HepG2 (cell line): ENCODE measurements around the gene CDK2AP2. TPM values are rescaled to one million over a fixed set of nuclear protein-coding genes. Genes with fewer than 3 reads are reported as not detected.

ENCODE experiments used
- ARID4A ChIP-seq: sonication (generic); formaldehyde crosslinking; IDR thresholded peaks from 2 replicates; pipeline ENCODE4 v1.5.0; 2020; ENCODE audit warnings: mild to moderate bottlenecking, missing genetic modification reagents, borderline replicate concordance
- DRAP1 ChIP-seq: IDR thresholded peaks from 2 replicates; pipeline ENCODE4 v1.6.1; 2016; ENCODE audit warnings: missing genetic modification reagents, missing compliant biosample characterization
- HINFP ChIP-seq: sonication (generic); formaldehyde crosslinking; IDR thresholded peaks from 2 replicates; pipeline ENCODE4 v1.4.0; 2020; ENCODE audit warnings: low read depth, mild to moderate bottlenecking, missing genetic modification reagents
- MXI1 ChIP-seq: IDR thresholded peaks from 3 replicates; pipeline ENCODE4 v1.6.1; 2012; ENCODE audit warnings: low read depth, low read length, inconsistent platforms, borderline replicate concordance
- PRDM15 ChIP-seq: sonication (generic); formaldehyde crosslinking; IDR thresholded peaks from 2 replicates; pipeline ENCODE4 v1.4.0; 2020; ENCODE audit warnings: missing genetic modification reagents
- SNAPC5 ChIP-seq: sonication (generic); formaldehyde crosslinking; IDR thresholded peaks from 2 replicates; pipeline ENCODE4 v1.8.1; 2023; ENCODE audit warnings: mild to moderate bottlenecking, missing genetic modification reagents, borderline replicate concordance
- SOX6 ChIP-seq, 2 experiments: fragments of 450-650 bp in 1 of 2; sonication (generic) in 1 of 2; formaldehyde crosslinking in 1 of 2; IDR thresholded peaks; 2 replicates each; pipeline versions ENCODE4 v1.4.0 to v1.6.1; 2017 to 2020; ENCODE audit warnings: antibody characterized with exemption in 1 of 2, mild to moderate bottlenecking in 1 of 2, missing genetic modification reagents in 1 of 2
- TCF12 ChIP-seq, 2 experiments: fragments of 450-650 bp in 1 of 2; sonication (generic) in 1 of 2; formaldehyde crosslinking in 1 of 2; IDR thresholded peaks; 2 replicates each; pipeline versions ENCODE4 v1.6.1 to v1.8.0; 2017 to 2022; ENCODE audit warnings: antibody characterized with exemption in 1 of 2, mild to moderate bottlenecking in 1 of 2, missing genetic modification reagents in 1 of 2, moderate library complexity in 1 of 2
- TFAP4 ChIP-seq: sonication (generic); IDR thresholded peaks from 2 replicates; pipeline ENCODE4 v1.6.1; 2016; ENCODE audit warnings: low read depth, borderline replicate concordance
- ZNF124 ChIP-seq: sonication (generic); formaldehyde crosslinking; IDR thresholded peaks from 2 replicates; pipeline ENCODE4 v1.4.0; 2020; ENCODE audit warnings: missing genetic modification reagents
- ZNF280D ChIP-seq: sonication (generic); formaldehyde crosslinking; IDR thresholded peaks from 2 replicates; pipeline ENCODE4 v1.5.1; 2020; ENCODE audit warnings: mild to moderate bottlenecking, missing genetic modification reagents
- ZNF616 ChIP-seq: sonication (generic); formaldehyde crosslinking; IDR thresholded peaks from 2 replicates; pipeline ENCODE4 v1.5.0; 2020; ENCODE audit warnings: low read depth, mild to moderate bottlenecking, missing genetic modification reagents
- polyA plus RNA-seq, 8 experiments: library from polyadenylated mRNA; depleted of rRNA in 3 of 8; stranded (reverse) in 7 of 8; unstranded in 1 of 8; fragments of >200 nt; fragmentation: Illumina TruSeq in 4 of 8; extraction: Trizol in 4 of 8; gene quantifications; 2 replicates each; pipeline versions ENCODE4 v1.2.1 to v1.2.3, GENCODE V29; 2011 to 2016; ENCODE audit warnings: low read depth in 4 of 8, missing spikeins in 1 of 8, mixed read lengths in 1 of 8; ENCODE audit not compliant: insufficient read depth in 1 of 8
- total RNA-seq, 5 experiments: library from RNA; depleted of rRNA; stranded (reverse); fragments of >200 nt; fragmentation: Illumina TruSeq; extraction: Trizol; gene quantifications; 2 replicates each; pipeline ENCODE4 v1.2.3, GENCODE V29; 2016; ENCODE audit warnings: low read depth in 1 of 5

CDK2AP2 gene
- total and polyA plus RNA-seq, 2 of the 13 experiments (the other 11 are each of a cell fraction or from before 2014, with no cell fraction given): 15.0 to 23.2 TPM

GRCh38 chr11:67507864-67508485 is at the start of gene CDK2AP2 (continued):
- TF ChIP-seq HINFP (CRISPR knock-in tag): 0 out of 2 replicates have a peak, but pooled peaks have one; percentile 35
- TF ChIP-seq ARID4A (CRISPR knock-in tag): no peak
- TF ChIP-seq ZNF616 (CRISPR knock-in tag): no peak
- peak; percentile 92 for TF ChIP-seq DRAP1 (CRISPR knock-in tag)
- TF ChIP-seq MXI1: peak; percentile 67; the same call in 2 of the 3 replicates
- peak; percentile 65; the same call in 1 of the 2 replicates for TF ChIP-seq TFAP4
- TF ChIP-seq PRDM15: 0 out of 2 replicates have a peak, but pooled peaks have one; percentile 38
- no peak for TF ChIP-seq SOX6 (IDR thresholded peaks at IDR 0.05)
- TF ChIP-seq SOX6 (CRISPR knock-in tag; IDR thresholded peaks at IDR 0.05): peak; percentile 24
- TF ChIP-seq TCF12 (IDR thresholded peaks at IDR 0.05): no peak
- no peak for TF ChIP-seq TCF12 (CRISPR knock-in tag; IDR thresholded peaks at IDR 0.05)
- TF ChIP-seq ZNF280D (CRISPR knock-in tag): 0 out of 2 replicates have a peak, but pooled peaks have one; percentile 20
- TF ChIP-seq SNAPC5 (CRISPR knock-in tag): no peak
- no peak for TF ChIP-seq ZNF124 (CRISPR knock-in tag)
